Breast epithelium (tissue), 3 donors: ENCODE results near the gene LTBP2.

Experiments used
- CTCF ChIP-seq, 3 donors: fragments of 450-650 bp; IDR thresholded peaks; one replicate each; pipeline ENCODE4 v1.5.1; 2016 to 2017; ENCODE audit warnings: antibody characterized with exemption in 3 of 3, mild to moderate bottlenecking in 3 of 3, moderate library complexity in 3 of 3
- POLR2A ChIP-seq: fragments of 450-650 bp; IDR thresholded peaks from one replicate; pipeline ENCODE4 v1.6.1; 2016; ENCODE audit warnings: antibody characterized with exemption, mild to moderate bottlenecking, moderate library complexity
- POLR2AphosphoS5 ChIP-seq, 3 donors: sonication (generic); formaldehyde crosslinking; IDR thresholded peaks; one replicate each; pipeline ENCODE4 v1.6.1; 2017; ENCODE audit warnings: antibody characterized with exemption in 3 of 3

GRCh38 chr14:74645244-74645643 lies 33.2 kb upstream of the LTBP2 start:
- TF ChIP-seq CTCF (IDR thresholded peaks at IDR 0.05), result no peak
- TF ChIP-seq POLR2A, result no peak
- no peak for TF ChIP-seq POLR2AphosphoS5 (IDR thresholded peaks at IDR 0.05)
